HG02938 (cell line): ENCODE results near the gene DLK1.

Experiments
- ATAC-seq: cut with Tn5 transposase; IDR thresholded peaks from one replicate; pipeline ENCODE4 v1.9.1; 2021; ENCODE audit warnings: mild to moderate bottlenecking, moderate library complexity; ENCODE audit not compliant: unreplicated experiment

DLK1 gene

DNA sequence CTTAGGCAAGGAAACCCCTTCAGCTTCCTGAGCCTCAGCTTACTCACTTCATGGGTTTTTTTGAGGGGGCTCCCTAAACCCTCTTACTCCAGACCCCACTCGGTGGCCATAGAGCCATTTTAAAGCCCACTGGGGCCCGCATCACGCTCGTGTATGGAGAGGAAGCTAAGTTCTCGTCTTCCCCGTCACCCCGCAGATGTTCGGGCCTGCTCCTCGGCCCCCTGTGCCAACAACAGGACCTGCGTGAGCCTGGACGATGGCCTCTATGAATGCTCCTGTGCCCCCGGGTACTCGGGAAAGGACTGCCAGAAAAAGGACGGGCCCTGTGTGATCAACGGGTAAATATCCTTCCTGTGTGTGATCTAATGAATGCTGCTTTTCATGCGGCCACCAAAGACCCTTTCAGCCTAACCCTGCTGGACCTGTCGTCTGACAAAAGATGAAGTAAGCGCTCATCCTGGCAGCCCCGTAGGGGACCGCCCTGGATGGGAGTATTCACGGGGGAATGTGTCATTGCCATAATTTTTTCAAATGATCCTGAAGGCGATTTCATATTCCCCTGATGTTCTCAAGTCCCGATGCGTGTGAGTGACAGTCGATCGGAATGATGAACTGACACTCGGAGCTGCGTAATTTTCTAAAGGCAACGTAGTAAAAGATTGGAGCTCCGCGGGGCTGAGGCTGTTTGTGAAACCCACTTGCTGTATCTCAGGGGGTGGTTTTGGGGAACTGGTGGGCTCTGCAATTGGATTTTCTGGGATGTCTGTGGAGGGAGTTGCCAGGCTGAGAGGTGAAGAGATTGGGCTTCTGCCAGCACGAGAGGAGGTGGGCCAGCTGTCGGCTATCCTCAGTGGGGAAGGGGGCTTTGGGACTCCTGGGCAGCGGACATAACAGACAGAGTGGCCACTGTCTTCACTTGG lies 5.4 kb downstream of the DLK1 start:
- ATAC-seq, result no peak

DNA sequence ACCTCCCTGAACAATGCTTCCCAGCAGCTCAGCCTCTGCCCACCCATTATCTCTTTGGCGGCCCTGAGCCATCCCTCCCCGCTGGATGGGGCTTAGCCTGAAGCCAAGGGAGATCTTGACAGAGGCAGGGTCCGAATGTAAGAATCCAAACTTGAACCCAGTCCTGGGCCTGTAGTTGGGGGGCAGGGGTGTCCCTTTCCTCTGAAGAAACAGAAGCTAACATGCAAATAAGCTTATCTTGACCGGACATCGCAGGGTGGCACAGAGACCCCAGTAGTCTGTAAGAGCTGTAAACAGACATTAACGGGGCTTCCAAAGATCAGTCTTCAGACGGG lies 6.0 kb downstream of the DLK1 start:
- no peak for ATAC-seq

DNA sequence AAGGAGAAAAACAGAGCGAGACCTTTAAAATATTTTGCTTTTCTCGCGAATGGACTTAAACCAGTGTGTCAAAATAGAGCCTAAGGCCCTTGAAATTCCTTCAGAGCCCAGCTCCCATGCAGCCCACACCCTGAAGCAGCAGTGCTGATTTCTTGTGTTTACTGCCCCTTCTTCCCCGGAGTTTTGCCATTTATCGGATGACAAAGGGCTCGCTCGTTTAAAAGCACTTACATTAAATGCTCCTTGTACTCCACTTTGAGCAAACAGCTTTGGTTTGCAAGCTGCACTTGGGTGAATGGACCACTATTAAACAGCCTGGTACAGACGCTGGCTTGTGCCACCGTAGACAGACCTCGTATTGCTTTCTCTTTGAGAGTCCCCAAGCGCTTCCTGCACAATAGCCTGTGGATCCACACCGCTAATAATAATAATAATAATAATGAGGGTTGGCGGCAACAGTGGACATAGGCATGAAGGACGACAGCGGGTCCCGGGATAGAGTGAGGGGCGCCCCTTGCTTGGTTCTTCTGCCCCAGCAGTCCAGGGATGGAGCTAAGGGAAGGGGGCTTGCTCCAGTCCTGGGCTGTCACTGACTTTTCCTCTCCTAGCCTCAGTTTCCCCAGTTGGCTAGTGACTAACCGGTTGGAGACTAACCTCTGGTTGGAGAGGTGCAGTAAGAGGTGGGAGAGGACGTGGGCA lies 6.6 kb downstream of the DLK1 start:
- no peak for ATAC-seq

DNA sequence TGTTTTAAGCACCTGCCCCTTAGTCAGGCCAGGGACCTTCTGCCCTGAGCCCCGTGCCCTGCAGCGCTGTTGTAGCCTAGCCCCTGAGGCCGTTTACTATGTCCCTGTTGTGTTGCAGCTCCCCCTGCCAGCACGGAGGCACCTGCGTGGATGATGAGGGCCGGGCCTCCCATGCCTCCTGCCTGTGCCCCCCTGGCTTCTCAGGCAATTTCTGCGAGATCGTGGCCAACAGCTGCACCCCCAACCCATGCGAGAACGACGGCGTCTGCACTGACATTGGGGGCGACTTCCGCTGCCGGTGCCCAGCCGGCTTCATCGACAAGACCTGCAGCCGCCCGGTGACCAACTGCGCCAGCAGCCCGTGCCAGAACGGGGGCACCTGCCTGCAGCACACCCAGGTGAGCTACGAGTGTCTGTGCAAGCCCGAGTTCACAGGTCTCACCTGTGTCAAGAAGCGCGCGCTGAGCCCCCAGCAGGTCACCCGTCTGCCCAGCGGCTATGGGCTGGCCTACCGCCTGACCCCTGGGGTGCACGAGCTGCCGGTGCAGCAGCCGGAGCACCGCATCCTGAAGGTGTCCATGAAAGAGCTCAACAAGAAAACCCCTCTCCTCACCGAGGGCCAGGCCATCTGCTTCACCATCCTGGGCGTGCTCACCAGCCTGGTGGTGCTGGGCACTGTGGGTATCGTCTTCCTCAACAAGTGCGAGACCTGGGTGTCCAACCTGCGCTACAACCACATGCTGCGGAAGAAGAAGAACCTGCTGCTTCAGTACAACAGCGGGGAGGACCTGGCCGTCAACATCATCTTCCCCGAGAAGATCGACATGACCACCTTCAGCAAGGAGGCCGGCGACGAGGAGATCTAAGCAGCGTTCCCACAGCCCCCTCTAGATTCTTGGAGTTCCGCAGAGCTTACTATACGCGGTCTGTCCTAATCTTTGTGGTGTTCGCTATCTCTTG lies 7.6 kb downstream of the DLK1 start:
- ATAC-seq, result no peak

DNA sequence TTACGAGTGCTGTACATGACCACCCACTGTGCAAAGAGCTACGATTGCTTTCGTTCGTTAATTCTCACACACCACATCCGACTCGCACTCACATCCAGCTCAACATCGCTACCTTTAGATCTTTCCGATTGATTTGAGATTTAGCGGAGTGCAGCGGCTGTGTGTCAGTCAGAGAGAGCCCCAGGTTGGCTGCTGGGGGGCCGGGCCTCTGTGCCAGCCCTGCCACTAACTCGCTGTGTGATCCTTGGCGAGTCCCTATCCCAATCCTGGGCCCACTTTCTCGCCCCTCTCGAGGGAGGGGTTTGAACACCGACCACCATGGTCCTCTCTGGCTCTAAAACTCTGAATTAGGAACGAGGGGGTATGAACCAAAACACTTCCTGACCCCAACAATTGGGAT lies 8.6 kb downstream of the DLK1 start:
- no peak for ATAC-seq

DNA sequence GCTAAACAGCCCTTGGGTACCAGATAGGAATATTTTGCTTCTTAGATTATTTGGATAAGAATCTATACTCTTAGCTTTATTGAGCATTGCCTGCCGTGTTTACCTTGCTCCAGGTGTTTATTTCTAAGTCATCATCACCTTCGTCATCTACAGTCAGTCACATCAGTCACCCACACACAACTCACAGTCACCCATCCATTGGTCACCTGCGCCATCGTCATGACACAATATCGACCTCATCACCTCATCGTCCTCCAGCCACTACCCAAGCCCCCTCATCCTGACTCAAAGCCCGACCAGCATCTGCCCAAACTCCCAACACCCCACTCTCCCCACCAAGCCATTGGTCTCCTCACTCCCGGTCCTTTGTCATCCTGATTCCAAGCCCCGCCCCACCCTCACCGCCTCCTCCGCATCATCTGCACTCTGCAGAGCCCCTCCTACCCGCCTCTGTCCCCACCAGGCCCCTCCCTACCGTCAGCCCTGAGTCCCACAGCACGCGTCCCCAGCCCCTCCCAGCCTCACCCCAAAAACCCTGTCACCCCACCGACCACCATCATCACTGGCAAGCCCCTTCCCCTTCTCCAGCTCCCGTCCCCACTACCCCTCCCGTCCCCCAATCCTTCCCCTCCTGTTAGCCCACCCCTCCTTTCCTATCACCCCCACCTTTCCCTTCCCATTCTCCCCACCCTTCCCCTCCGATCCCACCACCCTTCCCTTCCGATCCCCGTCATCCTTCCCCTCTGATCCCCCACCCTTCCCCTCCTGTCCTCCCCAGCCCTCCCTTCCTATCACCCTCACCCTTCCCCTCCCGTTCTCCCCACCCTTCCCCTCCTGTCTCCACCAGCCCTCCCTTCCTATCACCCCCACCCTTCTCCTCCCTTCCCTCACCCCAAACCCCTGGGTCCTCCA lies 9.8 kb downstream of the DLK1 start:
- no peak for ATAC-seq

DNA sequence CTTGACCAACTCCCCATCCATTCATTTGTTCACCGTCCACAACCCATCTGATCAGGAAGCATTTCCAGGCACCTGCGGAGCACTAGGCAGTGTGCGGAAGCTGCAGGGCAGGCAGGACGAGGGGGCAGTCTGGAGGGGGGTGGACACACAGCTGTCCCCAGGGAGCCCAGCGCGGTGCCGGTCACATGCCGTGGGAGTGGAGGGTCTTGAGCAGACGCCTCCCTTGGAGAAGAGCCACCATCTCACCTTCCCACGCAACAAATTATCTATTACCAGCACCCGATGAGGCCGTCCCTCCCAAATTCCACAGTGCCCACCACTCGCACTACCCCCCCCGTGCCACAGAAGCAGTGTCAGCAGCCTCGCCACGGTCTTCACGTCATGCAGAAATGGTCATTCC lies 10.8 kb downstream of the DLK1 start:
- ATAC-seq, result no peak

DNA sequence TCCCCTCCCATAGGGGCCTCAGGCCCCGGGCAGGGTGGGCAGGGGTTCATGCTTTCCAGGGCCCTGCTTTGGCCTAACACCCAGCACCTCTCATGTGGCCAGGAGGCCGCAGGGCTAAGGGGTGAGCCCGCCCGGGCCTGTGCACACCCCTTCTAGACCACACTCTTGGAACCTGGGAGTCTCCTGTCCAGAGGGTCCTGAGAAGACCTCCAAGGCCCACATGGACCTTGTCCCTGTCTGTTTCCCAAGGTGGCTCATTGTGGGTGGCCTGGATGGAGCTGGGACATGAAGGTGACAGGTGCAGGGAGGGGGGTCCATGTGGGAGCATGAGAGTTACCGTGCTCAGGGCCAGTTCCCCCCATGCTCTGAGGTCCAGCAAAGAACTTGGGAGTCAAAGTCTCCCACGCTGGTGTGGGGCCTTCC lies 11.6 kb downstream of the DLK1 start:
- no peak for ATAC-seq

DNA sequence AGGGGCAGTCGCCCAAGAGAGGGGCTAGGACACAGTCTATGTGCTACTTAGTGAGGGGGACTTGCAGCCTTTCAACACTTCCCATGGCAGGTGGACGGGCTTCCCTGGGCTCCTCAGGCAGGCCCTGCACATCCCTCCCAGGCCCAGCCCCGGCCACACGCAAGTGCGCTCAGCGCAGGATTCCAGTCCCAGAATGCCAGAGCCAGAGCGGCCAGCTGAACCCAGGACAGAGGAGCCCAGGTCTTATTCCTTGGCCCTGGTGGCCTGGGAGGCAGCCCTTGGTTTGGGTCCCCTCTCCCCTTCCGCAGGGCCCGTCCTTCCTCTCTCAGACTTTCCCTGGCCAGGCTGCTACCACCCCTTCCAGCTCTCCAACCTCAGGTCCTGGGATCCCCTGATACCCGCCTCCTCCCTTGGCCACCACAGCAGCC lies 12.0 kb downstream of the DLK1 start:
- no peak for ATAC-seq

DNA sequence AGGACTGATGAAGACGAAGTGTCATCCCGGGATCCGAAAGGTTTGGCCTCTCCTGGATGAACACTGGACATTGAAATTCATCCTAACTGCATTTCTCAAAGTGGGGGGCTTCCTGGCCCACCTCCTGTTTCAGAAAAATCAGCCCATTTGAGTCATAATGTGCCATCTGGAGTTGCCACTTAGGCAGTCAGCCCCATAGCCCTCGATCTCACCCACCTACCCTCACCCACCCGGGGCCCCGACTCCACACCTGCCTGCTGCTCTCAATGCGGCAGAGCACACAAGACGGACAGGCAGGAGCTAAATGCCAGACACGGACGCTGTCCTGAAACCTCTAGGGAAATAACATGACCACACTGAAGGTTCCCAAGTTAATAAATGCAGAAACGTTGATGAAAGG lies 12.6 kb downstream of the DLK1 start:
- no peak for ATAC-seq

DNA sequence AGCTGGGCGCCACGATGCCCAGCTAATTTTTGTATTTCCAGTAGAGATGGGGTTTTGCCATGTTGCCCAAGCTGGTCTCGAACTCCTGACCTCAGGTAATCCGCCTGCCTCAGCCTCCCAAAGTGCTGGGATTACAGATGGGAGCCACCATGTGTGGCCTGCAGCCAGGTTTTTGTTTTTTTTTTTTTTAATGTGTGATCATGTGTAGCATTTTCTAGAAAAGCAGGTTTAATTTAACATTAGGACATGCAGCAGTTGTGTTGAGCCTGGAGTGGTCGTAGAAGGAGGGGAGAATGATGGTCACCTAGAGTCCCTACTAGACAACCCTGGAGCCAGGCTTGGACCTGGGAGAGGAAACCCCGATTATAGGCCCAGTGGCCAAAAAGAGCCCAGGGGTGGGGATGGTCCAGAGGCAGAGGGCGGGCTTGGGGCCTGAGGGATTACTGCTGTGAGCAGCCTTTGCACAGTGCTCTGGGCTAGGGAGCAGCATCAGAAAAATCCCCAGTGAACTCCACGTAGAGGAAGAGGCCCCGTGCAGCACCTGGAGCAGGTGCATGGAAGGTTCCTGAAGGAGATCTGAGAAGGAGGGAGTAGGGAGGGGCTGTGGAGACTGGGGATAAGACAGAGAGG lies 13.6 kb downstream of the DLK1 start:
- no peak for ATAC-seq

DNA sequence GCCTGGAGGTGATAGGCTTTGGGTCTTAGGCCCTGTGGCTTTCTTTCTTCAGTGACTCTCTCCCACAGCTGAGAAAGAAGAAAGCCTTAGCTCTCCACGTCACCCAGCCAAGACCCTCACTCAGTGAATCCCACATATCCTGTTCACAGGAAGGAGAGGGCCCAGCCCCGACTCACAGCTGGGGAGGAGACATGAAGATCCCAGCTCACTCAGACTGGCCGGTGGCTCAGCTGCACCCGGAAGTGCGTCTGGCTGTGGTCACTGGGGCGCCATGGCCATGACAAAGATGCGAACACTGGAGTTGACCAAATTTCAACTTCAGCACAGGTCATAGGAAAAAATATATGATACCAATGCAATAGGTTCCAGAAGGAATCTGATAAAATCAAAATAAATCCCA lies 14.2 kb downstream of the DLK1 start:
- no peak for ATAC-seq

DNA sequence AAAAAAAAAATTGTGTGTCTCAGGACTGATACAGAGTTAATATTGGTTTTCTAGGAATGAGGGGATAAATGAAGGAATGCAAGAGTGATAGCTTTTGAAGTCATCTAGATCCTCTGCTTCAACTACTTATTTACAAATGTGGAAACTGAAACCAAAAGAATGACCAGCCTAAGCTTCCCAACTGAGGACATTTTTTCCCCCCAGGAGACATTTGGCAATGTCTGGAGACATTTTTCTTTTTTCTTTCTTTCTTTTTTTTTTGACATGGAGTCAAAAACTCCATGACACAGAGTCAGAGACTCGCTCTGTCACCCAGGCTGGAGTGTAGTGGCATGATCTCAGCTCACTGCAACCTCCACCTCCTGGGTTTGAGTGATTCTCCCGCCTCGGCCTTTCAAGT lies 15.3 kb downstream of the DLK1 start:
- ATAC-seq, result no peak

DNA sequence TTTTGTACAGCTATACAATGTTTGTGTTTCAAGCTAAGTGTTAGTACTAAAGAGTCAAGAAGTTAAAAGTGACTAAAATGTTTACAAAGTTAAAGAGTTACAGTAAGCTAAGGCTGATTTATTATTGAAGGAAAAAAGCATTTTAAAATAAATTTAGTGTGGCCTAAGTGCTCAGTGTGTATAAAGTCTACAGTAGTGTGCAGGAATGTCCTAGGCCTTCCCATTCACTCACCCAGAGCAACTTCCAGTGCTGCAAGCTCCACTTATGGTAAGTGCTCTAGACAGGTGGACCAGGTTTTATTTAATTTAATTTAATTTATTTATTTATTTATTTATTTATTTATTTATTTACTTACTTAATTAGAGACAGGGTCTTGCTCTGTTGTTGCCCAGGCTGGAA lies 19.6 kb downstream of the DLK1 start:
- ATAC-seq, result no peak

DNA sequence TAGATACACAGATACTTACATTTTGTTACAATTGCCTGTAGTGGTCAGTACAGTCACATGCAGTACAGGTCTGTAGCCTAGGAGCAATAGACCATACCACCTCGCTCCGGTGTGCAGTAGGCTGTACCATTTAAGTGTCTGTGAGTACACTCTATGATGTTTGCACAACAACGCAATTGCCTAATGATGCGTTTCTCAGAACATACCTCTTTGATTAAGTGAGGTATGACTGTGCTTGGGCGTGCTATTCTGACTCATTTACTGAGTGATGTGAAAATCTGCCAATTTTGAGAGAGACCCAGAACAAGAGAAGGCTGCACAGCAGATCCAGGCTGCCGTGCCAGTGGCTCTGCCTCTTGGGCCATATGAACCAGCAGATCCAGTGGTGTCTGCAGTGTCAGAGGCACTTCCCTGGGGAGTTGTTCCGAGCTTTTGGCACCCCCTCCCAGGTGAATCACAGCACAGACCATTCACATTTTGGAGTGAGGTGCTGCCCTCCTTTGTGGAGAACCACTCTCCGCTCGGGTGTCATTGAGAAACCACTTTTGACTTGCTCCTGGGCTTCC lies 20.4 kb downstream of the DLK1 start:
- no peak for ATAC-seq

DNA sequence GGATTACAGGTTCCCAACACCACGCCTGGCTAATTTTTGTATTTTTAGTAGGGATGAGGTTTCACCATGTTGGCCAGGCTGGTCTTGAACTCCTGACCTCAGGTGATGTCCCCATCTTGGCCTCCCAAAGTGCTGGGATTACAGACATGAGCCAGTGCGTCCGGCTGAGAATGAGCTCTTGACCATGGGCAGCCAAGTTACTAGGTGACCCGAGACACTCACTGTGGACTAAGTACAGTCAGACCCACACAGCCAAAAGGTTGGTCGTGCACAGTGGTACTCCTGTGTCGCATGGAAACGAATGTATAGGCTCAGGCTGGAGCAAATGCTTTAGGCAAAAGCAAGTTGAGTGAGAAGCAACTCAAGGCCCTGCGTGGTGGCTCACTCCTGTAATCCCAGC lies 21.0 kb downstream of the DLK1 start:
- no peak for ATAC-seq

DNA sequence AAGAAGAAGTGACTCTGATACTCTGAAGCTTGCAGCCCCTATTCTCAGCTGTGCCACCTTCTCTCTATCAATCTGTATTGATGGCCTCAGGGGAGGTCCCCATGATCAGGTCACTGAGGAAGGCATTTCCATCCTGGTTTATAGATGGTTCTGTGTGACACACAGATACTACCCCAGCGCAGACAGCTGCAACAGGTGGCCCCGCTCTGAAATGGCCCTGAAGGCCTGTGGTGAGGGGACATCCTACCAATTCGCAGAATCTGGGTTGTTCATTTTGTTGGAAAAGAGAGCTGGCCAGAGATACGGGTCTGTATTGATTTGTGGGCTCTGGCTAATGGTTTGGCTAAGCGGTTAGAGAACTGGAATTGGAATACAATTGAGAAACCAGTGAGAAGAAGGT lies 21.7 kb downstream of the DLK1 start:
- no peak for ATAC-seq

DNA sequence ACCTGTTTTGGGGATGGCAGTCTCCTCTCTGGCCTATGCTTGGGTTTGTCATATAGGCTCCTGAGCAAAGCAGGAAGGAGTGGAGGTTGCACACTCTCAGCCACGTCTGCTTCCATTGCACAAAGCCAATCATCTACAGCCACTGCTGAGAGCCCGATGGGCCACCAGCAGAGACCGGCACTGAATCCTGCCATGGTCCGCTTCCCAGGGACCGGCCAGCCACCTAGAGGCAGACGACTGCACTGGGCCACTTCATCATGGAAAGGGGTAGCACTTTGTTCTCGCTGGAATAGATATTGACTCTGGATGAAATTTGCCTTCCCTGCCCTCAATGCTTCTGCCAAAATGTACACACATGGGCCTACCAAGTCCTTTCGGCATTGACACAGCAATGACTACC lies 22.3 kb downstream of the DLK1 start:
- ATAC-seq, result no peak

DNA sequence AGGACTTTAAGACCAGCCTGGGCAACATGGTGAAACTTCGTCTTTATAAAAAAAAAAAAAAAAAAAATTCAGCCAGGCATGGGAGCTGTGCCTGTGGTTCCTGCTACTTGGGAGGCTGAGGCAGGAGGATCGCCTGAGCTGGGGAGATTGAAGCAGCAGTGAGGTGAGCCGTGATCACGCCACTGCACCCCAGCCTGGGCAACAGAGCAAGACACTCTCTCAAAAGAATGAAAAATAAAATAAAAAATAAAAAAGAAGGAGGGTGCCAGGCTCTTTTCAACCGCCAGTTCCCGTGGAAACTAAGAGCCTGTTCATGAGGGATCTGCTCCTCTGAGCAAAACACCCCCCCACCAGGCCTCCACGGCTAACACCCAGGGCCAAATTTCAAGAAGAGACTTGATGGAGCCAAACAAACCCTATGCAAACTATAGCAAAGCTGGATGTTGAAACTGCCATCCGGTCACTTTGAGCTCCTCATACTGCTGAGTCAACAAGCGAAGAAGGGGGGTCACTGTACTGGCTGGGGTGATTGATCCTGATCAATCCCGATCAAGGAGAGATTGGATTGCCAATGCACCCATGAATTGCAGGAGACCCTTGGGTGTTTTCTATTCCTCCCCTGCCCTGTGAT lies 23.4 kb downstream of the DLK1 start:
- ATAC-seq, result no peak
